Adrenal gland (tissue), 5 donors: ENCODE measurements around the gene ZNF224.

ENCODE experiments used
- CTCF ChIP-seq, 6 experiments: fragments of 450-650 bp in 4 of 6; fragments of 200-600 bp in 2 of 6; sonication (generic) in 1 of 6; IDR thresholded peaks; 1 replicate in 5 of 6; 2 replicates in 1 of 6; pipeline versions ENCODE4 v1.5.1 to v1.8.0; 2016 to 2021; ENCODE audit warnings: antibody characterized with exemption in 6 of 6, mild to moderate bottlenecking in 2 of 6, moderate library complexity in 1 of 6
- POLR2A ChIP-seq, 2 donors: fragments of 450-650 bp; IDR thresholded peaks; one replicate each; pipeline ENCODE4 v1.6.1; 2017; ENCODE audit warnings: antibody characterized with exemption in 2 of 2, mild to moderate bottlenecking in 2 of 2, moderate library complexity in 1 of 2
- donor health status: DM: no; HTN: no; CAD: no.

DNA sequence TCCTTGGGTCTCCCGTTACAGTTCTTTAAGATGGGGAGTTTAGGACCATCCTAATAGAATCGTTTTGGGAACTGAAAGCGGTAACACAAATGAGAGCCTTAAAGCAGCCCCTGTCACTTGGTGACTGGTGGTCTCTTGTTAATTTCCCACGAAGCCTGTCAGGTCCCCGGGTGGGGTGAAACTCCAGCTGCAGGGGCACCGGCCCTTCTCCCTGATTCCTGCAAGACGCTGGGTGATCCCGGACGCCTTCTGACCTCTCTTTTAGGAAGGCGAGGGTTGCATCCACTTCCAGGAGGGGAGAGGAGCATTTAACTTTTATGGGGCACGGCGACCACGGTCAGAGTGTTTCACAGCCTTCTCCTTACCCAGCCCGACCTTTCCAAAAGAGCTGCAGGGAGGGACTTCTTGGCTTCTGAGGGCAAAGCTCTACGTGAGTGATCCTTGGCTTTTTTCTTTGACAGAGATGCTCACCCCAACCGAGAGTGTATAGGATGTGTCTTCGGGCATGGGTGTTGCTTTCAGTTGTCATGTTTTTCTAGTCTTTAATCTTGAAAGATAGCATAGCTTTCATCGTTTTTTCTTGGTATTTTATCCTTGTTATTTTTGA, 19.7 kb downstream of the ZNF224 start:
- no peak for TF ChIP-seq CTCF (IDR thresholded peaks at IDR 0.05)
- TF ChIP-seq POLR2A (IDR thresholded peaks at IDR 0.05) = no peak
